Brain microvascular endothelial cell (primary cell): ENCODE data around the gene HORMAD1.
"Not testable (repeated sequence)": the region's sequence is repeated elsewhere in the genome, so short reads cannot be mapped to it uniquely, and the experiment has no call there.

Experiments
- DNase-seq: peaks from one replicate; pipeline ENCODE4 v3.0.0-alpha.2; 2020
- H3K27ac ChIP-seq: fragments of 250-450 bp; sonication (Bioruptor Pico); 2 replicates; pipeline ENCODE4 v1.5.1; 2020; ENCODE audit warnings: mild to moderate bottlenecking, moderate library complexity
- H3K27me3 ChIP-seq: fragments of 250-450 bp; sonication (Bioruptor Pico); replicated peaks from 2 replicates; pipeline ENCODE4 v1.5.1; 2020; ENCODE audit warnings: mild to moderate bottlenecking
- H3K36me3 ChIP-seq: fragments of 250-450 bp; sonication (Bioruptor Pico); replicated peaks from 2 replicates; pipeline ENCODE4 v1.5.1; 2020; ENCODE audit warnings: mild to moderate bottlenecking
- H3K4me3 ChIP-seq: 2 replicates; pipeline ENCODE4 v1.5.1; 2011; ENCODE audit warnings: low read depth, mild to moderate bottlenecking, control low read depth, low read length, moderate library complexity
- CTCF ChIP-seq: IDR thresholded peaks from 2 replicates; pipeline ENCODE4 v1.5.1; 2011; ENCODE audit warnings: low read depth, mild to moderate bottlenecking, moderate library complexity, low read length, control low read depth, inconsistent platforms; ENCODE audit errors: missing control alignments
- in situ Hi-C: cut with HindIII; loops from 2 replicates; pipeline ENCODE4 v1.10.0; 2017; ENCODE audit warnings: low sequenced_read_pairs, low pct_ligation_motif_present

The HORMAD1 gene

GRCh38 chr1:150720703-150721102 lies at the start of gene HORMAD1:
HORMAD1 (minus strand) TSS chr1:150720895; CDS start chr1:150719505, 1,390 bp downstream.
- TF ChIP-seq CTCF: no peak
- H3K27ac ChIP-seq: no peak within 1 kb of the TSS
- H3K36me3 ChIP-seq: no peaks in the 10 kb centered on the region
- H3K4me3 ChIP-seq: no peak within 1 kb of the TSS
- in situ Hi-C loops: no loop called here
- H3K27me3 ChIP-seq: no peaks in the 10 kb centered on the region
- no peak for DNase-seq

GRCh38 chr1:150767704-150768103 lies 47.0 kb upstream of the HORMAD1 start:
- in situ Hi-C loops, H3K4me3 ChIP-seq, H3K27ac ChIP-seq, DNase-seq, H3K36me3 ChIP-seq, H3K27me3 ChIP-seq: not testable (repeated sequence)

- H3K36me3 ChIP-seq, H3K27ac ChIP-seq, in situ Hi-C loops, H3K27me3 ChIP-seq, DNase-seq, H3K4me3 ChIP-seq: not testable (repeated sequence)
Measured at GRCh38 chr1:150765977-150766301, 45.2 kb upstream of the HORMAD1 start.

GRCh38 chr1:150765296-150765976 lies 44.7 kb upstream of the HORMAD1 start, which contains the start of gene CTSS:
CTSS (minus strand) TSS chr1:150765778; CDS start chr1:150764763, 1,015 bp downstream.
- Histone ChIP-seq H3K4me3 (no peak within 1 kb of the TSS), H3K36me3 (no peaks in the 10 kb centered on the region), H3K27ac (peak within 1 kb of the TSS; percentile 22), H3K27me3 (no peaks in the 10 kb centered on the region)
- in situ Hi-C loops: no loop called here
- no peak for TF ChIP-seq CTCF
- no peak for DNase-seq

GRCh38 chr1:150764617-150765101 lies 44.0 kb upstream of the HORMAD1 start:
- in situ Hi-C loops: no loop called here
- Histone ChIP-seq H3K36me3 (no peaks in the 10 kb centered on the region), H3K27me3 (no peaks in the 10 kb centered on the region), H3K27ac (peak overlapping the region; percentile 22), H3K4me3 (no peak overlapping the region)
- DNase-seq: peak; percentile 23
- TF ChIP-seq CTCF: no peak

GRCh38 chr1:150763018-150763417 lies 42.3 kb upstream of the HORMAD1 start:
- no peak for TF ChIP-seq CTCF
- Histone ChIP-seq H3K4me3 (no peak overlapping the region), H3K36me3 (no peaks in the 10 kb centered on the region), H3K27ac (no peak overlapping the region), H3K27me3 (no peaks in the 10 kb centered on the region)
- no peak for DNase-seq
- in situ Hi-C loops: no loop called here

- Histone ChIP-seq H3K4me3 (no peak overlapping the region), H3K27ac (no peak overlapping the region), H3K36me3 (no peaks in the 10 kb centered on the region), H3K27me3 (no peaks in the 10 kb centered on the region)
- TF ChIP-seq CTCF: no peak
- DNase-seq: no peak
- in situ Hi-C loops: no loop called here
Measured at GRCh38 chr1:150762552-150762951, 41.9 kb upstream of the HORMAD1 start.
